Ovary (tissue), 9 donors: ENCODE results near the gene UST. TPM values are rescaled to one million over a fixed set of nuclear protein-coding genes. Genes with fewer than 3 reads are reported as not detected.

ENCODE experiments used
- DNase-seq, 5 donors: peaks; one replicate each; pipeline ENCODE4 v3.0.0-alpha.2; 2019 to 2020
- H3K27ac ChIP-seq, 2 donors: fragments of 200-600 bp; one replicate each; pipeline versions ENCODE4 v1.5.1 to v1.8.0; 2019 to 2022
- H3K27me3 ChIP-seq: fragments of 200-600 bp; one replicate; pipeline ENCODE4 v1.8.0; 2022
- H3K36me3 ChIP-seq: fragments of 200-600 bp; sonication (generic); one replicate; pipeline ENCODE4 v1.5.1; 2019
- H3K4me1 ChIP-seq: one replicate; pipeline ENCODE4 v1.8.1; 2013; ENCODE audit warnings: mild to moderate bottlenecking, moderate library complexity; ENCODE audit not compliant: insufficient read depth
- H3K4me3 ChIP-seq: fragments of 200-600 bp; sonication (generic); one replicate; pipeline ENCODE4 v1.5.1; 2017
- H3K9me3 ChIP-seq, 2 donors: fragments of 200-600 bp in 1 of 2; sonication (generic) in 1 of 2; one replicate each; pipeline versions ENCODE4 v1.5.1 to v1.8.1; 2013 to 2019; ENCODE audit warnings: mild to moderate bottlenecking in 1 of 2, moderate library complexity in 1 of 2
- EP300 ChIP-seq: sonication (generic); formaldehyde crosslinking; IDR thresholded peaks from one replicate; pipeline ENCODE4 v1.6.1; 2017; ENCODE audit warnings: antibody characterized with exemption
- POLR2A ChIP-seq: fragments of 450-650 bp; IDR thresholded peaks from one replicate; pipeline ENCODE4 v1.6.1; 2017; ENCODE audit warnings: antibody characterized with exemption, mild to moderate bottlenecking, moderate library complexity
- WGBS, 3 donors: extraction: QIAGEN DNeasy Blood & Tissue Kit in 1 of 3; methylation state at CpG; one replicate each; pipeline versions ENCODE4 v1.1.5 to v1.1.7; 2013 to 2017; 5-methylcytosine and 5-hydroxymethylcytosine counted together
- intact Hi-C, 4 donors: fragments of 100-400 bp; cut with DNase I; formaldehyde crosslinking; loops; one replicate each; pipeline versions ENCODE4 v1.11.0 to v1.15.1; 2022 to 2023
- polyA plus RNA-seq, 2 donors: library from polyadenylated mRNA; stranded (reverse); fragments of 200-250 nt in 1 of 2; fragments of 350-450 nt in 1 of 2; fragmentation: Illumina TruSeq in 1 of 2; extraction: RNeasy Lipid Tissue Mini Kit (QIAGEN cat#74804) in 1 of 2; gene quantifications; one replicate each; pipeline ENCODE4 v1.2.3, GENCODE V29; 2013 to 2014
- total RNA-seq, 7 donors: library from RNA; depleted of rRNA in 2 of 7; stranded (reverse); fragments of >200 nt in 2 of 7; fragmentation: NEBNext Ultra II Directional in 3 of 7; extraction: Animal tissue kit (Norgen Biotek cat#: 25700) in 3 of 7; gene quantifications; one replicate each; pipeline versions ENCODE4 v1.1.0 to v1.2.4, GENCODE V29; 2016 to 2023
- TF ChIP-seq, protein P1 (sequence below), 3 donors: fragments of 450-650 bp in 2 of 3; fragments of 200-600 bp in 1 of 3; IDR thresholded peaks; one replicate each; pipeline versions ENCODE4 v1.5.1 to v1.8.0; 2016 to 2022; ENCODE audit warnings: antibody characterized with exemption in 3 of 3, mild to moderate bottlenecking in 1 of 3
- donor health status: DM: no; HTN: no; CAD: no; lungs with moderate emphysema.
- donor health status: DM: no; HTN: no; CAD: no.
- donor health status: Bipolar disorder and iron deficiency.
- donor health status: DM: yes; HTN: yes; CAD: no.
- donor health status: DM: no; HTN: no; CAD: no.
- donor health status: DM: yes; HTN: yes; CAD: no.

UST gene
- total and polyA plus RNA-seq, 9 donors, result 11.8 to 20.1 (median 16.5) TPM

DNA sequence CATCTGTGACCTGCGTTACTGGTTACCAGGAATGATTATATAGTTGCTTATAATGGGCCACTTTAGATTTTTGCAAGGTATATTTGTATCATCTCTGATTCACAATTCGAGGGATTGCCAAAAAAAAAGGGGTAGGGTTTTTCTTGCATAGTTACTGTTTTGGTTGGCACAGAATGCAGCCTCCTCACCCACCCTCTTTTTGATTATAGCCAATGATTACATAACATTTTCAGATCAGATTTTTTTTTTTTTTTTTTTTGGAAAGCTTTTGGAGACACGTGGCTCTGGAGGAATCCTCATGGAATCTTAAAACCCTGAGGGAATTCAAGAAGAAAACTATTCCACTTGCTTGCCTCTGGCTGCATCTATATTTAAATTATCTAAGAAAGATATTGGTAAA, 53.7 kb downstream of the UST start:
- Histone ChIP-seq H3K27ac (no peak overlapping the region), H3K9me3 (no peaks in the 10 kb centered on the region), H3K4me3 (no peak overlapping the region), H3K4me1 (peaks cover 3% of the 10 kb centered on the region), H3K27me3 (no peaks in the 10 kb centered on the region), H3K36me3 (no peaks in the 10 kb centered on the region)
- WGBS, 3 donors, result 26 to 43% (median 29%) methylated on average over 3 of the region's 3 CpGs
- intact Hi-C loops, result no loop called here
- no peak for DNase-seq
- TF ChIP-seq, protein P1, sequence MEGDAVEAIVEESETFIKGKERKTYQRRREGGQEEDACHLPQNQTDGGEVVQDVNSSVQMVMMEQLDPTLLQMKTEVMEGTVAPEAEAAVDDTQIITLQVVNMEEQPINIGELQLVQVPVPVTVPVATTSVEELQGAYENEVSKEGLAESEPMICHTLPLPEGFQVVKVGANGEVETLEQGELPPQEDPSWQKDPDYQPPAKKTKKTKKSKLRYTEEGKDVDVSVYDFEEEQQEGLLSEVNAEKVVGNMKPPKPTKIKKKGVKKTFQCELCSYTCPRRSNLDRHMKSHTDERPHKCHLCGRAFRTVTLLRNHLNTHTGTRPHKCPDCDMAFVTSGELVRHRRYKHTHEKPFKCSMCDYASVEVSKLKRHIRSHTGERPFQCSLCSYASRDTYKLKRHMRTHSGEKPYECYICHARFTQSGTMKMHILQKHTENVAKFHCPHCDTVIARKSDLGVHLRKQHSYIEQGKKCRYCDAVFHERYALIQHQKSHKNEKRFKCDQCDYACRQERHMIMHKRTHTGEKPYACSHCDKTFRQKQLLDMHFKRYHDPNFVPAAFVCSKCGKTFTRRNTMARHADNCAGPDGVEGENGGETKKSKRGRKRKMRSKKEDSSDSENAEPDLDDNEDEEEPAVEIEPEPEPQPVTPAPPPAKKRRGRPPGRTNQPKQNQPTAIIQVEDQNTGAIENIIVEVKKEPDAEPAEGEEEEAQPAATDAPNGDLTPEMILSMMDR (IDR thresholded peaks at IDR 0.05), result no peak
- TF ChIP-seq POLR2A, result no peak
- no peak for TF ChIP-seq EP300

DNA sequence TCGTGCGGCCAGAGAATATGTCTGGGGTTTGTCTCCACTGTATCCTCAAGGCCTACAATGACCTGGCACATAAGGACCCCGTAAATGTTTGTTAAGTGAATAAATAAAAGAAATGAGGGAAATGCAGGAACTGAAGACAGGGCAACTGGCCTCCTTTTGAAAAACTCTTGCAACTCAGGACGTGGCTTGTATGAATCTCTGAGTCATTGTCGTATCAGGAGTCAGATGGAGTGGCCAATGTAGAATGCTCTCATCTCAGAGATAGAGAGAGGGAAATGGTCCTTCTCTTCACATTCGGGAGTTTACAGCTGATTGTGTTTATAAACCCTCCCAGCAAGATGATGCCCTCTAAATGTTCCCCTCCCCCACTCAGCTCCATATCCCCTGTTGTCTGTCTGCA, 57.1 kb downstream of the UST start:
- WGBS, 3 donors, result 67 to 82% (median 81%) methylated on average over 6 of the region's 6 CpGs
- no peak overlapping the region for H3K27ac ChIP-seq
- intact Hi-C loops, result no loop called here
- no peaks in the 10 kb centered on the region for H3K36me3 ChIP-seq
- TF ChIP-seq, protein P1 (IDR thresholded peaks at IDR 0.05), result no peak
- TF ChIP-seq POLR2A (no peak), EP300 (no peak)
- peaks cover 7% of the 10 kb centered on the region for H3K4me1 ChIP-seq
- H3K9me3 ChIP-seq, result no peaks in the 10 kb centered on the region
- no peak for DNase-seq
- no peak overlapping the region for H3K4me3 ChIP-seq
- H3K27me3 ChIP-seq, result no peaks in the 10 kb centered on the region

DNA sequence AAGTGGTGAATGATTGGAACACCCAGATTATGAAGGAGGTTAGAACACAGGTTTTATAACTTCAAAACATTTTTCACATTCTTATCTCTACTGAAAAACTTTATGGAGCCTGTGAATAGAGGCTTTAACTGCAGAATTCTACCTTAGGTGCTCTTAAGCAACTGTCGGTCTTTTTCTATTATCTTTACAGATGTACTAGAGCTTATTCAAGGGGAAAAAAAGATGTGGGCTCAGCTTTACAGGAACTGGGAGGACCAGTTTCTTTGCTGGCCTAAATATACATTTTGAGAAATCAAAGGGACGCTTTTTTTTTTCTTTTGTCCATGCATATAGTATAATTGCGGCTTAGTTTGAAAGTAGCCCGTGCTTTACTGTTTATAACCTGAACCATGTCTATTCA, 58.9 kb downstream of the UST start:
- Histone ChIP-seq H3K9me3 (no peaks in the 10 kb centered on the region), H3K27me3 (no peaks in the 10 kb centered on the region), H3K4me1 (peaks cover 7% of the 10 kb centered on the region), H3K36me3 (no peaks in the 10 kb centered on the region), H3K27ac (no peak overlapping the region), H3K4me3 (no peak overlapping the region)
- WGBS, 3 donors, result 70 to 74% (median 73%) methylated on average over 4 of the region's 4 CpGs
- intact Hi-C loops, result no loop called here
- no peak for DNase-seq
- no peak for TF ChIP-seq POLR2A
- TF ChIP-seq, protein P1 (IDR thresholded peaks at IDR 0.05), result no peak
- no peak for TF ChIP-seq EP300

DNA sequence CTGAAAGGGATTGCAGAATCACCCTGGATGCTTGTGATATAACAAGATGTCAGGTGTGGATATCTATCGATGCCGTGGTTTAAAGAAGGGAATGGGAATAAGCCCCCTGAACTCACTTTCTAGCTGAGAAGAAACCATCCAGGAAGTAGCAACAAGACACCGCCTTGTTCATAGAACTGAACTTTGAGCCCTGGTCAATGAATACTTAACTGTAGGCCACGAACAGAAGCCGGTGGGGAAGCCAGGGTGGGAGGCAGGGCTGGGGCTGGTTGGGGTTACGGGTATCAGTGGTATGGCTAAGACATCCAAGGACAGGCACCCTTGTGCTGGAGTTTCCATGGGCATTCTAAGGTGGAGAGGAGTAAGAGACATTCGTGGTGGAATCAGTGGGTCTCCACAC, 61.0 kb downstream of the UST start:
- H3K27me3 ChIP-seq, result no peaks in the 10 kb centered on the region
- intact Hi-C loops, result no loop called here
- peaks cover 7% of the 10 kb centered on the region for H3K4me1 ChIP-seq
- DNase-seq, result no peak
- TF ChIP-seq EP300 (no peak), POLR2A (no peak)
- TF ChIP-seq, protein P1 (IDR thresholded peaks at IDR 0.05), result no peak
- H3K4me3 ChIP-seq, result no peak overlapping the region
- H3K27ac ChIP-seq, result no peak overlapping the region
- no peaks in the 10 kb centered on the region for H3K9me3 ChIP-seq
- WGBS, 3 donors, result 94 to 97% (median 96%) methylated on average over 7 of the region's 7 CpGs
- no peaks in the 10 kb centered on the region for H3K36me3 ChIP-seq
